ENCODE measurements around the gene APOE. TPM values are rescaled to one million over a fixed set of nuclear protein-coding genes. Genes with fewer than 3 reads are reported as not detected.
A peak's percentile ranks its signal among the peaks of the same experiment; 100 is the strongest.

APOE gene
- total RNA-seq, 1 donor from 2014 or later, result 151 TPM

GRCh38 chr19:44951179-44952159 lies 45.9 kb downstream of the APOE start:
- no peak for DNase-seq (ENCODE audit: extremely low spot score, unreplicated experiment)
- peak; percentile 87 for TF ChIP-seq CTCF (IDR thresholded peaks at IDR 0.05)

GRCh38 chr19:44954278-44954648 lies 48.7 kb downstream of the APOE start:
- Mint-ChIP-seq H3K27ac (ENCODE audit: unreplicated experiment) (peak overlapping the region; percentile 99), H3K36me3 (ENCODE audit: unreplicated experiment) (no peaks in the 10 kb centered on the region), H3K4me1 (ENCODE audit: unreplicated experiment) (peaks cover 41% of the 10 kb centered on the region), H3K27me3 (ENCODE audit: unreplicated experiment) (no peaks in the 10 kb centered on the region), H3K9me3 (ENCODE audit: unreplicated experiment) (no peaks in the 10 kb centered on the region), H3K4me3 (ENCODE audit: unreplicated experiment) (peak overlapping the region; percentile 96)
- DNase-seq (ENCODE audit: extremely low spot score, unreplicated experiment), result no peak
- no peak for TF ChIP-seq CTCF (IDR thresholded peaks at IDR 0.05)

More at GRCh38 chr19:44951179-44952159, 45.9 kb downstream of the APOE start:
- peak overlapping the region; percentile 2 for H3K4me3 Mint-ChIP-seq (ENCODE audit: unreplicated experiment)
- H3K4me1 Mint-ChIP-seq (ENCODE audit: unreplicated experiment), result peaks cover 31% of the 10 kb centered on the region
- no peaks in the 10 kb centered on the region for H3K9me3 Mint-ChIP-seq (ENCODE audit: unreplicated experiment)
- H3K36me3 Mint-ChIP-seq (ENCODE audit: unreplicated experiment), result no peaks in the 10 kb centered on the region
- H3K27ac Mint-ChIP-seq (ENCODE audit: unreplicated experiment), result peak overlapping the region; percentile 72
- no peaks in the 10 kb centered on the region for H3K27me3 Mint-ChIP-seq (ENCODE audit: unreplicated experiment)

- no peak for TF ChIP-seq CTCF (IDR thresholded peaks at IDR 0.05)
- peak within 1 kb of the TSS; percentile 96 for H3K4me3 Mint-ChIP-seq (ENCODE audit: unreplicated experiment)
- no peaks in the 10 kb centered on the region for H3K27me3 Mint-ChIP-seq (ENCODE audit: unreplicated experiment)
- peak within 1 kb of the TSS; percentile 99 for H3K27ac Mint-ChIP-seq (ENCODE audit: unreplicated experiment)
- peaks cover 41% of the 10 kb centered on the region for H3K4me1 Mint-ChIP-seq (ENCODE audit: unreplicated experiment)
- peak; percentile 98 for DNase-seq (ENCODE audit: extremely low spot score, unreplicated experiment)
- no peaks in the 10 kb centered on the region for H3K36me3 Mint-ChIP-seq (ENCODE audit: unreplicated experiment)
- H3K9me3 Mint-ChIP-seq (ENCODE audit: unreplicated experiment), result no peaks in the 10 kb centered on the region
Observed at GRCh38 chr19:44954649-44955504, 49.3 kb downstream of the APOE start, which contains the start of gene CLPTM1. CLPTM1 (plus strand) TSS chr19:44955380; CDS start chr19:44955396, 16 bp downstream.

- no peaks in the 10 kb centered on the region for H3K36me3 Mint-ChIP-seq (ENCODE audit: unreplicated experiment)
- no peaks in the 10 kb centered on the region for H3K27me3 Mint-ChIP-seq (ENCODE audit: unreplicated experiment)
- no peak for TF ChIP-seq CTCF (IDR thresholded peaks at IDR 0.05)
- peak overlapping the region; percentile 96 for H3K4me3 Mint-ChIP-seq (ENCODE audit: unreplicated experiment)
- DNase-seq (ENCODE audit: extremely low spot score, unreplicated experiment), result no peak
- H3K27ac Mint-ChIP-seq (ENCODE audit: unreplicated experiment), result peak overlapping the region; percentile 68
- H3K4me1 Mint-ChIP-seq (ENCODE audit: unreplicated experiment), result peaks cover 39% of the 10 kb centered on the region
- H3K9me3 Mint-ChIP-seq (ENCODE audit: unreplicated experiment), result no peaks in the 10 kb centered on the region
Observed at GRCh38 chr19:44955505-44956439, 50.2 kb downstream of the APOE start.
